NCI-H345 treated with DMSO at 0.1 percent for 48 hours (cell line): Measurements from ENCODE around the gene PRDM15.
A peak's percentile ranks its signal among the peaks of the same experiment; 100 is the strongest.

Experiments
- DNase-seq: peaks from one replicate; lab custom pipeline; 2025; ENCODE audit not compliant: unreplicated experiment; lab: John Stamatoyannopoulos, UW

The PRDM15 gene

DNA sequence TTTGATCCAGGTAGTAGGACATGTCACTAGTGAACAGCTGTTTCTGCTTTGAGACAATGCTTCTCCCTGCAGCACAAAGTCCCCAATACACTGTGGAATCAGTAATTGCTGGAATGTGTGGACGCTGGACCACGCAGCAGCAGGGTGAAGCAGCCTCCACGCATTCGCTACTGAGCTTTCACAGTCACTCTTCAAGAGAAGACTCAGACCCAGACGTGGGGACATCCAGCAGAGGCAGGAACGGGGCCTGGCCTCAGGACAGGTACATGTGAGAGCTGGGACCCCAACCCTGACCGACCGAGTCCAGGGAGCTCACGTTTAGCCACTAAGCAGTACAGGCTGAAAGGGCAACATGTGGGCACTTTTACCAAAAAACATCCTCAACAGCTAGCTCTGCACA lies 34.1 kb upstream of the PRDM15 start:
- DNase-seq: no peak

DNA sequence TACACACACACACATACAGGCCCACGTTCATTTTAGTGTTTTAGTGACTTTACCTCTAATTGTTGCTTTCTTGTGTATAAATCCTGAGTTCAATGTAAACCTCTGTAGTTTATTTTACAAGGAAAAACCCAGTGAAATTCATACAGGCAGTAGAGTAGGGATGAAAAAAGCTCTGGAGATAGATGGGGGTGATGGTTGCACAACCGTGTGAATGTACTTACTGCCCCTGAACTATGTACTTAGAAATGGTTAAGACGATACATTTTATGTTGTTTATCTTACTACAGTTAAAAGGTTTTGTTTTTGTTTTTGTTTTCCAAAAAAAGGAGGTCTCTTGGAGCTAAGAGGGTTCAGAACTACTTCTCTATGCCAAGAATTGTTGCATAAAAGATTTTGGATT lies 29.7 kb upstream of the PRDM15 start:
- DNase-seq: no peak

DNA sequence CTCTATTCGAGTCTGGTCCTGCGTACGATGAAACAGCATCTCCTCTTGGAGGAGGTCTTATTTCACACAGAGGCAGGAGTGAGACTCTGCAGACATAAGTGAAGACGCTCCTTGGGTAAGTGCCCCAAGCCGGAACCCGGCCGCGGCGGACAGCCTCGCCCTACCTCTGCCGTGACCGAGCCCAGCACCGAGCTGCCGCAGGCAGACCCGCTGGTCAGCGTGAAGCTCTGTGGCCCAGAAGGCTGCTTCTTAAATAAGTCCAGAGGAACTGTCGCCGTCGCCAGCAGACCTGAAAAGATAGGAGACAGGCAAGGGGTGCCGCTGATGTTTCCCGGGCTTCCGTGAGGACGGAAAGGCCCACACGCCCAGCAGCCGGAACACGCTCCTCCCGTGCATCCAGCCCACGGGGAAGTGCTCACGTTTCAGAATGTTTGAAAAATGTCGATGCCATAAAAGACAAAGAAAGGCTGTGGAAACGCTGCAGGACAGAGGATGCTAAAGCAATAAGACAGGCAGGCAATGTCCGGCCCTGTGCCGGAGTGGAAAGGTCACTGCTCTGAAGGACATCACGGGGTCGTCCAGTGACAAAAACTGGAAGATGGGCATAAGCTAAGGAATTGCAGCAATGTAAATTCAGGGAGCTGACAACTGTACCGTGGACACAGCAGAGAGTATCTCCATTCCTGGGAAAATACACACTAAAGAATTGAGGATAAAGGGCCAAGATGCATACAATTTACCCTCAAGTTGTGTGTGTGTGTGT lies 28.5 kb upstream of the PRDM15 start:
- no peak for DNase-seq

DNA sequence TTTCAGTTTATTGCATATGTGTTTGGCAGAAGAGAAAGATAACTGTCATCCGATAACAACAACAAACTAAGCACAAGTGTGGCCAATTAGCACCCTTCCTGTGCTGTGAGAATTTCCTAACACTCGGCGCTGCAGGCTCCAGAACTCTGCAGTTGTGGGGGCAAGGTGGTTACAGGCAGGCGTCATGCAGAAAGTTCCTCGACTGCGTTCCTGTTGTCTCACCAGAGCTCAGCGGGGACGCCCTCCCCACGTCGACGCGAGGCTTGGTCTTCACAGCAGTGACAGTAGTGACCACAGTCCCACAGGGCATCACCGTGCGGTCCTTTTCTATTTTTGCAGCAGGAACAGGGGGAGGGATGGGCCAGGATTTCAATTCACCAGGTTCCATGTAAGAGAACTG lies 27.6 kb upstream of the PRDM15 start:
- no peak for DNase-seq

DNA sequence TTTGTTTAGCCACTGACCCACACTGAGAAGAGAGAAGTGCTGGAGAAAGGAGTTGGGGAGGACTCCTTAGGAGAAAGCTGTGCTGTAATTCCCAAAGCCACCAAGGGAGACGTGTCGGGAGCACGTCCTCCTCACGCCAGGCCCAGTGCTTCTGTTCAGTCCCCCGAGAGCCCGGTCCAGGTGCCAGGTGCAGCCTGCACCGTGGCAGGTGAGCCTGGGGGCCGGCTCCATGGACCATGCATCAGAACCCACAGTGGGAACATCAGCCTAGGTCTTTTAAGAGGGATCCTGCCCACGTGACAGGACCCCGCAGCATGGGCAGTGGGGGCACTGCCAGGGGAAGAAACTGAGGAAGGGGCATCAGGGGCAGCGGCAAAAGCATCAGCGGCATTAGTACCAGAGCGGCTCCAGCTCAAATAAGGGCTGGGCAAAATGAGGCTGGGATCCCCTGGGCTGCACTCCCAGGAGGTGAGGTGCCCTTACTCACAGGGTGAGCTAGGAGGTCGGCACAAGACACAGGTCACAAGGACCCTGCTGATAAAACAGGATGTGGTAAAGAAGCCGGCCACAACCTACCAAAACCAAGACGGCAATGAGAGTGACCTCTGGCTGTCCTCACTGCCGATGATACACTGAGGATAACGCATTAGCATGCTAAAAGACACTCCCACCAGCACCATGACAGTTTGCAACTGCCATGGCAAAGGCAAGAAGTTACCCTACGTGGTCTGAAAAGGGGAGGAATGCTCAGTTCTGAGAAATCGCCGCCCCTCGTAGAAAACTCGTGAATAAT lies 24.6 kb upstream of the PRDM15 start:
- no peak for DNase-seq

DNA sequence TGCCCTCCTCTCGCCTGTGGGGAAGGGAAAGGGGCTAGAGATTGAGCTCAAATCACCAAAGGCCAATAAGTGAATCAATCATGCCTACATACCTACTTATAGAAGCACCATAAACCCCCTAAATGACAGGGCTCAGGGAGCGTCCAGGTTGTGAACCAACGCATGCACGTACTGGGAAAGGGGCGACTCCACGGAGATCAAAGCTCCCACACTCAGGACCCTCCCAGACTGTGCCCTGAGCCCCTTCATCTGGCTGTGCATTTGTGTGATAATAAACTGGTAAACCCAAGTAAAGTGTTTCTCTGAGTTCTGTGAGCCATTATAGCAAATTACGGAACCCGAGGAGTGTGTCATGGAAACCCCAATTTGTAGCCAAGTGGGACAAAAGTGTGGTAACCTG lies 23.8 kb upstream of the PRDM15 start:
- no peak for DNase-seq

DNA sequence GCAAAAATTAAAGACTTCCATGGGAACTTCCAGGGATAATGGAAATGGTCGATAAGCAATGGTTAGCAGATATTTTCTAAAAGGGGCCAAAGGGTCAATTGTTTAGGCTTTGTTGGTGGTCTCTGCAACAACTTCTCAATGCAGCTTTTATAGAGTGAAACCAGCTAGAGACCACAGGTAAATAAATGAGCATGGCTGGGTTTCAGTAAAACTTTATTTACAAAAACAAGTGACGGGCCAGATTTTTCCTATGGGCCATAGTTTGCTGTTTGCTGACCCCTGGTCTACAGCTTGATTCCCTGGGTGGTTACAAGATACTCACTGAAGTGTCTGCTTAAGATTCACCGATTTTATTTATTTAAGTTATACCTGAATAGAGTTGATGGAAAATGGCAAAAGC lies 22.6 kb upstream of the PRDM15 start:
- no peak for DNase-seq

DNA sequence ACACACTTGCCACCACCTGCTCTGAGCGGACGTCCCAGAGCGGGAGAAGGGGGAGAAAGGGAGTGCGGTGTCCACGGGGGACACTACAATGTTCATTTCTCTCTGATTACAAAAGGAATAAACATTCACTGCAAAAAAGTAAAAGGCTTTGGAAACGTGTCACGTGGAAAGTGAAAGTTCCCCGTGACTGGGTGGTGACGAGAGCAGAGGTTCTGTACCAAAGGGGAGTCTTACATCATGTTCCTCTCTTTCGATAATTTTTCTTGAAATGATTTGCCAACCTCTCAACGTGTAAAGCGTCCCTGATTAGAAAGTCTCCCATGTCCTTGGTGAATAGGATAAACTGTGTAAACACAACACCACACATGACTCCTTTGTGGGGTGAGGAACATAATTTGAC lies 22.0 kb upstream of the PRDM15 start:
- DNase-seq: no peak

DNA sequence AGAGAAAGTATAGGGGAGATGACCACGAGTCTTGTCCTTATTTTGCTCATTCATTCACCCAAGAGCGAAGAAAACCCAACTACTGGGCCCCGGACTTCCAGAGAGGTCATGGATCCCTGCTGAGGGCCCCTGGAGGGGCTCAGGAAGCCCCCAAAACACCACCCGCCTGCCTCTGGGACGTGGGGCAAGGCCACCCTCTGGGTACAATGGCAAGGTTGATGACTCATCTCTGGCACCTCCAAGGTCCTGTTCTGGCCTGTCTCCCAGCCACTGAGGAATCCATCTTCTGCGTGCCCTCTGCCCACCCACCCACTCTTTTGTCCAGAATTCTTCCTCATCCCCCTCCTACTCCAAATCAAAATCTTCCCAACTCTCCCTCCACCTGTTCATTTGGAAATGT lies 21.3 kb upstream of the PRDM15 start:
- no peak for DNase-seq

DNA sequence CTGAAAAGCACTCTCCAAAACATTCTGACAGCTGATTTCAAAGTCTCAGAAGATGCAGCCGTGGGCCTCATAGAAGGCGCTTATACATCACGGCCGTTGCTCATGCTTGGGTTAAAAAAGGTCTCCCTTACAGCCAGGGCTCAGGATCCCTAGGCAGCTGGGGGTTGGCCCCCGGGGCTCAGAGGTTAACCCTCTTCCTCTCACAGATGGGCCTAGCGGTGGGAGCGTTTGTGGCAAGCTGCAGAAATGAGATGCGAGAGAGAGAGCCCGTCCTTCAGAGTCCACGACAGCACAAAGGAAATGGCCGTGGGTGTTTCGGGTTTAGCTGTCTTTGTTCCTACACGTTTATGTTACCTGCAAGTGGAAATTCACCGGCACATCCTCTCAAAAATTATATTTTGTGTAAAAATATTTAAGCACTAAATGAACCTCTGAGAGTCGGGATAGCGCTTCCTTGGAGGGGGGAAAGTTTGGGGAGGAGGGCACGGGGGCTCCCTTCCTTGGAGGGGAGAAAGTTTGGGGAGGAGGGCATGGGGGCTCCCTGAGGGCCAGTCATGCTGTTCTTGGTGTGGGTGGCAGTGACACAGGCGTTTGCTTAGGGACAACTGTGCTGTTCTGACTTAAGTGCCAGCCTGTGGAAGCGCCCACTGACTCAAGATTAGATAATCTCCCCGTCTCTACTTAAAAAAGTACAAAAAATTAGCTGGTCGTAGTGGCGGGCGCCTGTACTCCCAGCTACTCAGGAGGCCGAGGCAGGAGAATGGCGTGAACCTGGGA lies 20.5 kb upstream of the PRDM15 start:
- DNase-seq: no peak

DNA sequence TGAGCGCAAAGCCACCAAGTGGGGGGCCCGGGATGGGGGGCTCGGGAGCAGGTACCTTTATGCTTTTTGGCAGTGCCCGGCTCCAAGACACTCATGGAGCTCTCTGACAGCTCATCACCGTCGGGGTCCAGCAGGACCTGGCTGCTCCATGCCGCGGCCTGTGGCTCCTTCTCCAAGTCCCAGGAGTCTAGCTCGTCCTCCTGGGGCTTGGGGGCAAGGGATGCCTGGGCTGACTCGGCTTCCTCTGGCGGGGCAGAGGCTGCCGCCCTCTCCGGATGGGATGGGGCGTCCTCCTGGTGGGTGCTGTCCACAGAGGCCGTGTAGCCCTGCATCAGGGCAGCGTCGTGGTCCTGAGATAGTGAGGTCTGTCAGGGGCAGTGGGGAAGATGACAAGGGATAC lies 19.9 kb upstream of the PRDM15 start:
- DNase-seq: no peak

DNA sequence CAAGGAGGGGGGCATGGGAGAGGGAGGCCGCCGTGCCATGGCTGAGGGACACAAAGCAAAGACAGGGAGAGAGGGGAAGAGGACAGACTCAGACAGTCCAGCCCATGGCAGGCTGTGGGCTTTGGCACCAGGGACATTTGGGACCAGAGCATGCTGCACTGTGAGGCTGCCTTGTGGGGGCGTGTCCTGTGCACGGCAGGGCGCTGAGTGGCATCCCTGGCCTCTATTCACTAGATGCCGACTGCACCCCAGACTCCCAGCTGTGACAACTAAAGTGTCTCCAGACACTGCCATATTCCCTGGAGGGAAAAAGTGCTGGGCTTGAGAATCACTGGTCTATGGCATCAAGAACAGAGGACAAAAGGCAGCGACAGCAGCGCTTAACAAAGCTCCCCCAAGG lies 18.6 kb upstream of the PRDM15 start:
- DNase-seq: peak; percentile 41

DNA sequence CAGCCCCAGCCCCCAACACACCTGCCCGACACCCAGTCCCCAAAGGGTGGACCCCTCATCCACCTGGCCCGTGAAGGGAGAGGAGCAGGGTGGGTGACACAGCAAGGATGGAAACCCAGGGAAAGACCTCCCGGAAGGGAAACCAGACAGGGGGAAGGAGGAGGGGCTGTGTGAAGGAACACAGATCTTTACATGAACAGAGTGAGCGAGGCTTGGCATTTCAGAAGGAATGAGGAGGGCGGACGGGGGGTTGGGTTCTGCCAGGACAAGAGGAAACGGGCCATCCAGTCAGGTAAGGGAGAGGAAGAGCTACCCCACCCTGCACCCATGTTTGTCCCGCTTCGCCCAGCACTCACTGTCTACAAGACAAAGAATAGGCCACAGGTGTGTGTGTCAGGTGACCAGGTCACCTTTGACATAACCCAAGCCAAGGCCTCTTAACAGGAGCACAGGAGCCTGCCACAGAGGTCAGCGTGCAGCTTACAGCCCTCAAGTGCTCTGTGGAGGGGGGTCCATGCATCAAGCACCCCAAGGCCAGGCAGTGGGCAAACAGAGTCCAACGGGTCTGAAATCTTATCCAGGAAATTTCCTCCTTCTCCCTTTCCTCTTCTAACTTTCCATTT lies 18.0 kb upstream of the PRDM15 start:
- DNase-seq: no peak

DNA sequence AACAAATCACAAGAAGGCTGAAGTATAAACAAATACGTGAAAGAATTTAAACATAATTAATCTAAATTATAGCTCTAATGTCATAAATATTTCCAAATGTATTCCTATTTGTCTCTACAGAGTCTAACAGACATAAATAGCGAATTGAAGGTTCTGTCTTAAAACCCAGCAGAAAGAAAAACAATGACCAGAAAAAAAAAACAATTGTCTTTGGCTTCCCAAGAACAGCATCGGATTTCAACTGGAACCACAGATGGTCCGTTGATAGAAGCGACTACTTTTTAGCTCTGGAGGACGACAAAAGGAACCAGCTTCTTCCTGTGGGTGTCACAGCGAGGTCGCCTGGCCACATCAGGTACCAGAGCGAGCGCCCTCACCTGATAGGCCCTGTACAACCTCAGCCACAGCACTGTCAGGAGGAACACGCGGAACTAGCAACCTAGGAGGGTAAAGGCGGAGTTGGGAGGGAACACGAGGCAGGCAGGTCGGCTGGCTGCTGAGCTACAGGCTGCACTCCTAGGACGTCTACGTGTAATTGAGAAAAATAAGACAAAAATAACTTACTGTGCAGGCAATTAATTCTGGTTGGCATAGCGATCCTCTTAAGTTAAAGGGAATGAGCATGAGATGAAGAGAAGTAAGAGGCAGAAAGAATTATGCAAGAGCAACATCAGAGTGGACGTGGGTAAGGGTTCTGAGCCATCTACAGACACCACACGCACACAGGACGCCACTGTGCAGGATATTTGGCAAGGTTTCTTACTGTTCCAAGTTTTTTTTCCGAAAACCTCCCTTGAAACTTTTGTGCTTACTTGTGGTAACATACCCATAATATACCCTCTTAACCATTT lies 16.7 kb upstream of the PRDM15 start:
- no peak for DNase-seq

DNA sequence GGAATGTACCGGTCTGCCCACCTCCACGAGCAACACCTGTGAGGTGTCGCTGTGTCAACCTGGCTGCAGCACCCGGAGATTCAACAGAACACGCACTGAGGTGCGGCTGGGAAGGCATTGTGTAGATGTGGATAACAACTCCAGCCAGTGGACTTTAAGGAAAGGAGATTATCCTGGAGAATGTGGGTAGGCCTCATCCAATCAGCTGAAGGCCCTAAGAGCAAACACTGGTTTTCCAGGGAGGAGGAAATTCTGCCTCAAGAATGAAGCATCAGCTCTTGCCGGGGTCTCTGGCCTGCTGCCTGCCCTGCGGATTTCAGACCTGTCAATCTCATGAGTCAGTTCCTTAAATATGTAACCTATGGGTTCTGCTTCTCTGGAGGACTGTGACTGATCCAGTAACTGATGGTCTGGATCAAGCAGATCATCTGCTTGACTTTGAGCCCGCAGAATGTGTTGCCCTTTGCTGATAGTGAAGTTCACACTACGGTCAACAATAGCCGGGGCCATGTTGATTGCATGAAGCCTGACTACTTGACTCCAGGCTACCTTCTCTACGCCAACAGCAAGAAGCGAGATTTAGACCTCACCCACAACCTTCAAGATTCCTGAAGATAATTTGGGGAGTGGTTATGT lies 15.9 kb upstream of the PRDM15 start:
- DNase-seq: no peak

DNA sequence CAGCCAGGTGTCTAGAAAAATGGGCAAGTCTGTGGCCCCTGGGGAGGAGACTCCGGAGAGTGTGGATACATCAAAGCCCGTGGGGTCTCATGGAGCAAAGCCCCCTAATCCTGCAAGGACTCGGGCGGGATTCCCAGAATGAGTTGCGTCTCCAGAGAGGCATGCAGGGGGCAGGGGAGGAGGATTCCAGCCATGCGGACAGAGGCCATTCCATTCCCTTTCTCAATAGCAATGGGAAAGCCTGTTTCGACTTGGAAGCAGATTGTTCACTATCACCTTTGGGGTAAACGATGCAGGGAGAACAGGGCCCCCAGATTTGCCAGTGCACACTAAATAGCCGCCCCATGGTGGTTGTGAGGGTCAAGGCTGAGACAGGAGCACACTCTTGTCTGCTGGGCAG lies 15.4 kb upstream of the PRDM15 start:
- DNase-seq: no peak

DNA sequence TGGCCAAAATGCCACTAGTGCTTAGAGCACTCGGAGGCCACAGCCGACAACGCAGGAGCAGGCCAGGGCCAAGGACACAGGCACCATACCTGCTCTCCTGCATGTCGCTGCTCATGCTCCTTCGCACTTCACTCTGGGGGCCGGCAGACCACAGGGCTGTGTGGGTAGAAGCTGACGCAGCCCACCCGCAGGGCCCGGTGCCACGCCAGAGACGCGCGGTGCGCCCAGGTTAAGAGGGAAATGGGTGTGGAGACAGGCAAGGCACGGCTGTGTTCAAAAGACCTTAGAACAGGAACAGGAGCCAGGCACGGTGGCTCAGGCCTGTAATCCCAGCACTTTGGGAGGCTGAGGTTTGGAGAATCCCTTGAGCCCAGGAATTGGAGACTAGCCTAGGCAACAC lies 13.6 kb upstream of the PRDM15 start:
- DNase-seq: no peak

DNA sequence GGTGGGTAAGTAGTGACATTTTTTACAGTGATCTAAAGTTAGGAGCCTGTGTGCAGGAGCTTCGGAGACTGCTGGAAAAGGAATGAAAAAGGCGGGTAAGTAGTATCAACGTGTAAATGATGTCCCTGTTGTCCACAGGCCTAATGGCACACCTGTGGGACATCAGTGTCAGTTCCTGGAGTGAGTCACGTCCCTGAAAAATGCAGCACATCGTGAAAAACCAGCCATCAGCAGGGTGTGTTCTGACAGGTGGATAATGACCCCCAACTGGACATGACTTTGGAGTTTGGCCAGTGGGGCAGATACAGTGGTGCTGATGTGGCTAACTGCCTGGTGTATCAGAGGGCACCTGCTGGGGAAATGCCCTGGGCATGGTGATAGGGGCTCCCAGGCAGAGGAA lies 12.0 kb upstream of the PRDM15 start:
- no peak for DNase-seq

DNA sequence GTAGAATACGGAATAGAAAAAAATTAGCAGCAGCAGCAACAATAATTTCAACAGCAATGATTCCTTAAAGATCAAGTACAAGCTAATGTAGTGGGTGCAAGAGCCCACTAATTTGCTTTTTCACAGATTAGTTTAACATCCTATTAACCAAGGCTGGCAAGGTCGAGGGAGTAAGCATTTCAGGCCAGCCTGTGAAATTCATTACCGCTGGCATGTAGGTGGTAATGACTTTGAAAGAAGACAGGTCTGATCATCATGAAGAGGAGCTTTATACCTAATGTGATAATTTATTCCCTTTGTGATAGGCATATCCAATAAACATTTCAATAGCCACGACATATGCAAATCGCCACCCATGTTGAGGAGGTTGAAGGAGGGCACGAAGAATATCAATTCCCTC lies 11.2 kb upstream of the PRDM15 start:
- no peak for DNase-seq

DNA sequence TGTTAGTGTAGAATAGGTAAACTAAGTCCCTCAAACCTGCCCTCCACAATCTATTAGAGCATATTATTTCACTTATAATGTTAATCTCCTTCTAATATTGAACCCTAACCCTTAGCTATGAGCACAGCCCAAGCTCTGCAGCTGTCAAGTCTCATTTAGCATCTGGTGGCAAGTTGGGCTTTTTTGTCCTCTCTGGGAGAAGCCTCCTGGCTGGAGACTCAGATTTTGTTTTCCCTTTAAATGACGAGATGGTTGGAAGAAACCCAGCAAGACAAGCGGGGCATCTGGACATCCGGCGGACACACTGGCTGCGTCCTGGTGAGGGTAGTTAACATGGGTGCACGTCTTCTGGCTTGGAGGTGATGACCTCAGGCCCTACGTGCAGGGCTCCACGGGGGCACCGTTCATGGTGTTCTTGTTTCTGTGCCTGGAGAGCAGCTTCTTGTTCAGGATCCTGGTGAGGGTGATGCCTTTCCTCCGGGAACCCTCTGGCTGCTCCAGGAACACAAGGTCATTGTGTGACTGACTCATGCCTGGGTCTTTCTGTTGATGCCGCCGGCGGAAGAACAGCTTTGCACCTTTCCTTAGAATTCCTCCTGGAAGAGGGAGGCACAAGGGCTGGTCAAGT lies 9.7 kb upstream of the PRDM15 start:
- DNase-seq: no peak
